Activated CD8-positive, alpha-beta T cell treated with anti-CD3 and anti-CD28 coated beads, Interleukin-2, amount 10 ng/mL, durations not matched to agents 7 days and 5 days (primary cell): ENCODE data around the gene CDH11. TPM values are rescaled to one million over a fixed set of nuclear protein-coding genes. Genes with fewer than 3 reads are reported as not detected.

Experiments used
- ATAC-seq: fragments of 150-1000 bp; cut with Tn5 transposase; one replicate; pipeline ENCODE4 v1.10.0; 2021; ENCODE audit warnings: moderate library complexity
- CTCF ChIA-PET: fragments of 350-600 bp; sonication (Branson Sonifier 250); formaldehyde crosslinking; loops from one replicate; lab custom pipeline; 2021; ENCODE audit warnings: antibody characterized with exemption; lab: Charles Lee
- POLR2A ChIA-PET: fragments of 350-600 bp; sonication (Branson Sonifier 250); formaldehyde crosslinking; loops from one replicate; lab custom pipeline; 2021; ENCODE audit warnings: antibody characterized with exemption; lab: Charles Lee
- DNase-seq: peaks from one replicate; pipeline ENCODE4 v3.0.0-alpha.2; 2020
- H3K27ac Mint-ChIP-seq: one replicate; pipeline ENCODE4 v1.8.0; 2021; ENCODE audit warnings: mild to moderate bottlenecking, mixed read lengths
- H3K27me3 Mint-ChIP-seq: one replicate; pipeline ENCODE4 v1.8.0; 2021; ENCODE audit warnings: low read depth, mixed read lengths
- H3K36me3 Mint-ChIP-seq: one replicate; pipeline ENCODE4 v1.8.0; 2021; ENCODE audit warnings: low read depth, mixed read lengths
- H3K4me1 Mint-ChIP-seq: one replicate; pipeline ENCODE4 v1.8.0; 2021; ENCODE audit warnings: low read depth, mixed read lengths
- H3K4me3 Mint-ChIP-seq: one replicate; pipeline ENCODE4 v1.8.0; 2021; ENCODE audit warnings: mild to moderate bottlenecking, mixed read lengths
- H3K9me3 Mint-ChIP-seq: one replicate; pipeline ENCODE4 v1.8.0; 2022; ENCODE audit warnings: mixed read lengths; ENCODE audit not compliant: insufficient read depth
- total RNA-seq, 2 experiments: library from RNA; stranded (reverse); gene quantifications; one replicate each; pipeline ENCODE4 v1.2.3, GENCODE V29; 2021

Gene CDH11
- total RNA-seq, 2 experiments from 2014 or later: not detected

- no peak for ATAC-seq
- ChIA-PET POLR2A (no interaction called here), CTCF (no interaction called here)
- H3K27ac Mint-ChIP-seq: no peak overlapping the region
- no peaks in the 10 kb centered on the region for H3K9me3 Mint-ChIP-seq
- no peaks in the 10 kb centered on the region for H3K36me3 Mint-ChIP-seq
- no peaks in the 10 kb centered on the region for H3K4me1 Mint-ChIP-seq
- no peak overlapping the region for H3K4me3 Mint-ChIP-seq
- H3K27me3 Mint-ChIP-seq: no peaks in the 10 kb centered on the region
- no peak for DNase-seq
These were observed 38.6 kb downstream of the CDH11 start for GRCh38 chr16:65083164-65083857.

- Mint-ChIP-seq H3K27me3 (no peaks in the 10 kb centered on the region), H3K4me3 (no peak overlapping the region), H3K36me3 (no peaks in the 10 kb centered on the region), H3K27ac (no peak overlapping the region), H3K9me3 (peaks cover 5% of the 10 kb centered on the region), H3K4me1 (no peaks in the 10 kb centered on the region)
- ATAC-seq (no peak), DNase-seq (no peak)
- POLR2A ChIA-PET: no interaction called here
- CTCF ChIA-PET: no interaction called here
These were observed 42.3 kb downstream of the CDH11 start for GRCh38 chr16:65079549-65079948.

- CTCF ChIA-PET: no interaction called here
- no peaks in the 10 kb centered on the region for H3K27me3 Mint-ChIP-seq
- H3K4me3 Mint-ChIP-seq: no peak overlapping the region
- DNase-seq (no peak), ATAC-seq (no peak)
- no peak overlapping the region for H3K27ac Mint-ChIP-seq
- H3K4me1 Mint-ChIP-seq: no peaks in the 10 kb centered on the region
- peaks cover 5% of the 10 kb centered on the region for H3K9me3 Mint-ChIP-seq
- POLR2A ChIA-PET: no interaction called here
- H3K36me3 Mint-ChIP-seq: no peaks in the 10 kb centered on the region
These were observed 44.7 kb downstream of the CDH11 start for GRCh38 chr16:65077181-65077580.

GRCh38 chr16:65075877-65076276 lies 46.0 kb downstream of the CDH11 start:
- ChIA-PET POLR2A (no interaction called here), CTCF (no interaction called here)
- Mint-ChIP-seq H3K36me3 (no peaks in the 10 kb centered on the region), H3K27ac (no peak overlapping the region), H3K4me1 (no peaks in the 10 kb centered on the region), H3K9me3 (peaks cover 5% of the 10 kb centered on the region), H3K27me3 (no peaks in the 10 kb centered on the region), H3K4me3 (no peak overlapping the region)
- no peak for DNase-seq
- ATAC-seq: no peak

GRCh38 chr16:65071433-65072311 lies 50.2 kb downstream of the CDH11 start:
- ATAC-seq (no peak), DNase-seq (no peak)
- Mint-ChIP-seq H3K27me3 (no peaks in the 10 kb centered on the region), H3K27ac (no peak overlapping the region), H3K36me3 (no peaks in the 10 kb centered on the region), H3K9me3 (no peaks in the 10 kb centered on the region), H3K4me1 (no peaks in the 10 kb centered on the region), H3K4me3 (no peak overlapping the region)
- POLR2A ChIA-PET: no interaction called here
- CTCF ChIA-PET: no interaction called here

- no peaks in the 10 kb centered on the region for H3K27me3 Mint-ChIP-seq
- H3K27ac Mint-ChIP-seq: no peak overlapping the region
- POLR2A ChIA-PET: no interaction called here
- no peaks in the 10 kb centered on the region for H3K36me3 Mint-ChIP-seq
- no peak for DNase-seq
- no peaks in the 10 kb centered on the region for H3K9me3 Mint-ChIP-seq
- H3K4me3 Mint-ChIP-seq: no peak overlapping the region
- CTCF ChIA-PET: no interaction called here
- H3K4me1 Mint-ChIP-seq: no peaks in the 10 kb centered on the region
- no peak for ATAC-seq
These were observed 50.9 kb downstream of the CDH11 start for GRCh38 chr16:65070831-65071432.

- DNase-seq (no peak), ATAC-seq (no peak)
- Mint-ChIP-seq H3K27ac (no peak overlapping the region), H3K4me3 (no peak overlapping the region), H3K27me3 (no peaks in the 10 kb centered on the region), H3K4me1 (no peaks in the 10 kb centered on the region), H3K36me3 (no peaks in the 10 kb centered on the region), H3K9me3 (no peaks in the 10 kb centered on the region)
- ChIA-PET POLR2A (no interaction called here), CTCF (interaction anchor here (1.2 kb wide), 1 partner anchor 34 kb away, joined by 3 read pairs; no protein-coding TSS in a partner anchor)
These were observed 52.1 kb downstream of the CDH11 start for GRCh38 chr16:65069766-65070165.

GRCh38 chr16:65069065-65069464 lies 52.8 kb downstream of the CDH11 start:
- no peak overlapping the region for H3K27ac Mint-ChIP-seq
- DNase-seq: no peak
- H3K4me1 Mint-ChIP-seq: no peaks in the 10 kb centered on the region
- no peak for ATAC-seq
- H3K4me3 Mint-ChIP-seq: no peak overlapping the region
- H3K36me3 Mint-ChIP-seq: no peaks in the 10 kb centered on the region
- ChIA-PET CTCF (interaction anchor here (1.2 kb wide), 1 partner anchor 34 kb away, joined by 3 read pairs; no protein-coding TSS in a partner anchor), POLR2A (no interaction called here)
- H3K9me3 Mint-ChIP-seq: no peaks in the 10 kb centered on the region
- no peaks in the 10 kb centered on the region for H3K27me3 Mint-ChIP-seq

GRCh38 chr16:65068151-65068740 lies 53.6 kb downstream of the CDH11 start:
- Mint-ChIP-seq H3K36me3 (no peaks in the 10 kb centered on the region), H3K27me3 (no peaks in the 10 kb centered on the region), H3K4me1 (no peaks in the 10 kb centered on the region), H3K9me3 (no peaks in the 10 kb centered on the region), H3K27ac (no peak overlapping the region), H3K4me3 (no peak overlapping the region)
- ChIA-PET CTCF (no interaction called here), POLR2A (no interaction called here)
- ATAC-seq (no peak), DNase-seq (no peak)

GRCh38 chr16:65066651-65067050 lies 55.2 kb downstream of the CDH11 start:
- Mint-ChIP-seq H3K9me3 (no peaks in the 10 kb centered on the region), H3K4me1 (no peaks in the 10 kb centered on the region), H3K4me3 (no peak overlapping the region), H3K36me3 (no peaks in the 10 kb centered on the region), H3K27ac (no peak overlapping the region), H3K27me3 (no peaks in the 10 kb centered on the region)
- ATAC-seq: no peak
- DNase-seq: no peak
- CTCF ChIA-PET: no interaction called here
- POLR2A ChIA-PET: no interaction called here

GRCh38 chr16:65065031-65065430 lies 56.8 kb downstream of the CDH11 start:
- DNase-seq (no peak), ATAC-seq (no peak)
- no peaks in the 10 kb centered on the region for H3K27me3 Mint-ChIP-seq
- H3K4me3 Mint-ChIP-seq: no peak overlapping the region
- no peaks in the 10 kb centered on the region for H3K9me3 Mint-ChIP-seq
- no peaks in the 10 kb centered on the region for H3K4me1 Mint-ChIP-seq
- H3K27ac Mint-ChIP-seq: no peak overlapping the region
- POLR2A ChIA-PET: no interaction called here
- CTCF ChIA-PET: no interaction called here
- no peaks in the 10 kb centered on the region for H3K36me3 Mint-ChIP-seq

- H3K27ac Mint-ChIP-seq: no peak overlapping the region
- H3K4me3 Mint-ChIP-seq: no peak overlapping the region
- CTCF ChIA-PET: no interaction called here
- POLR2A ChIA-PET: no interaction called here
- no peak for ATAC-seq
- no peak for DNase-seq
- no peaks in the 10 kb centered on the region for H3K9me3 Mint-ChIP-seq
- H3K36me3 Mint-ChIP-seq: no peaks in the 10 kb centered on the region
- H3K4me1 Mint-ChIP-seq: no peaks in the 10 kb centered on the region
- no peaks in the 10 kb centered on the region for H3K27me3 Mint-ChIP-seq
These were observed 57.7 kb downstream of the CDH11 start for GRCh38 chr16:65064131-65064530.
